Caco-2 (cell line): ENCODE measurements around the gene RUBCN. TPM values are rescaled to one million over a fixed set of nuclear protein-coding genes. Genes with fewer than 3 reads are reported as not detected.

Experiments
- BruUV-seq: library from RNA; stranded (reverse); fragments of 400-500 nt; replicated peaks from 2 replicates; lab custom pipeline; 2021; lab: Mats Ljungman, UMichigan
- CTCF ChIA-PET: fragments of 300-600 bp; sonication (Branson Sonifier 250); formaldehyde crosslinking; loops from one replicate; lab custom pipeline; 2022; ENCODE audit warnings: antibody characterized with exemption; lab: Charles Lee
- POLR2A ChIA-PET: fragments of 300-600 bp; sonication (Branson Sonifier 250); formaldehyde crosslinking; loops from one replicate; lab custom pipeline; 2022; ENCODE audit warnings: antibody characterized with exemption; lab: Charles Lee
- DNase-seq, 2 experiments: peaks; one replicate each; pipeline versions ENCODE4 v3.0.0 to v3.0.0-alpha.2; 2020 to 2022
- H3K27me3 ChIP-seq: replicated peaks from 2 replicates; pipeline ENCODE4 v1.6.0; 2011; ENCODE audit warnings: low read length; ENCODE audit not compliant: control insufficient read depth, insufficient read depth
- H3K36me3 ChIP-seq: 2 replicates; pipeline ENCODE4 v1.5.1; 2011; ENCODE audit warnings: low read length; ENCODE audit not compliant: control insufficient read depth, insufficient read depth
- H3K4me1 ChIP-seq: fragments of 250-450 bp; sonication (Bioruptor Pico); 2 replicates; pipeline ENCODE4 v1.5.1; 2020; ENCODE audit warnings: mild to moderate bottlenecking
- H3K4me3 ChIP-seq: 2 replicates; pipeline ENCODE4 v1.5.1; 2011; ENCODE audit warnings: low read depth, mild to moderate bottlenecking, control low read depth, low read length
- H3K9me3 ChIP-seq: fragments of 250-450 bp; sonication (Bioruptor Pico); 2 replicates; pipeline ENCODE4 v1.5.1; 2020; ENCODE audit warnings: mild to moderate bottlenecking, moderate library complexity
- H3K27ac Mint-ChIP-seq: one replicate; pipeline ENCODE4 v1.8.0; 2022; ENCODE audit warnings: mixed read lengths; ENCODE audit not compliant: unreplicated experiment
- H3K27me3 Mint-ChIP-seq: one replicate; pipeline ENCODE4 v1.8.0; 2022; ENCODE audit warnings: mixed read lengths; ENCODE audit not compliant: insufficient read depth, unreplicated experiment
- H3K36me3 Mint-ChIP-seq: one replicate; pipeline ENCODE4 v1.8.0; 2022; ENCODE audit warnings: mild to moderate bottlenecking, mixed read lengths; ENCODE audit not compliant: insufficient read depth, unreplicated experiment
- H3K4me1 Mint-ChIP-seq: one replicate; pipeline ENCODE4 v1.8.0; 2022; ENCODE audit warnings: low read depth, mixed read lengths; ENCODE audit not compliant: unreplicated experiment
- H3K4me3 Mint-ChIP-seq: one replicate; pipeline ENCODE4 v1.8.0; 2022; ENCODE audit warnings: mild to moderate bottlenecking, moderate library complexity, mixed read lengths; ENCODE audit not compliant: unreplicated experiment
- H3K9me3 Mint-ChIP-seq: one replicate; pipeline ENCODE4 v1.8.0; 2022; ENCODE audit warnings: mixed read lengths; ENCODE audit not compliant: unreplicated experiment
- CTCF ChIP-seq, 2 experiments: fragments of 200-600 bp in 1 of 2; IDR thresholded peaks; 1 replicate in 1 of 2; 2 replicates in 1 of 2; pipeline versions ENCODE4 v1.5.1 to v1.8.0; 2011 to 2022; ENCODE audit warnings: antibody characterized with exemption in 1 of 2, control low read depth in 1 of 2, inconsistent platforms in 1 of 2, low read depth in 1 of 2, low read length in 1 of 2, mild to moderate bottlenecking in 1 of 2, moderate library complexity in 1 of 2; ENCODE audit not compliant: insufficient read depth in 1 of 2, severe bottlenecking in 1 of 2, unreplicated experiment in 1 of 2
- intact Hi-C: fragments of 100-400 bp; cut with micrococcal nuclease; formaldehyde crosslinking; loops from one replicate; pipeline ENCODE4 v1.10.0; 2022; ENCODE audit not compliant: unreplicated experiment
- total RNA-seq: library from RNA; stranded (reverse); gene quantifications from 2 replicates; pipeline ENCODE4 v1.2.3, GENCODE V29; 2022

The RUBCN gene
- total RNA-seq, 1 experiment from 2014 or later: 10.6 TPM

GRCh38 chr3:197775317-197775716 lies 38.6 kb upstream of the RUBCN start:
- TF ChIP-seq CTCF (IDR thresholded peaks at IDR 0.05; ENCODE audit: insufficient read depth in 1 of 2, low read depth in 1 of 2, low read length in 1 of 2, severe bottlenecking in 1 of 2, unreplicated experiment in 1 of 2): no peak
- DNase-seq: no peak
- Mint-ChIP-seq H3K4me3 (no peak overlapping the region), H3K27me3 (no peaks in the 10 kb centered on the region), H3K9me3 (no peaks in the 10 kb centered on the region), H3K4me1 (no peaks in the 10 kb centered on the region), H3K27ac (no peak overlapping the region), H3K36me3 (peaks cover 58% of the 10 kb centered on the region)
- Histone ChIP-seq H3K9me3 (no peaks in the 10 kb centered on the region), H3K4me3 (no peak overlapping the region), H3K4me1 (no peaks in the 10 kb centered on the region), H3K27me3 (no peaks in the 10 kb centered on the region), H3K36me3 (peaks cover 6% of the 10 kb centered on the region)
- intact Hi-C loops: no loop called here
- POLR2A ChIA-PET: no interaction called here
- no TSS peak for BruUV-seq
- CTCF ChIA-PET: no interaction called here

GRCh38 chr3:197761784-197762183 lies 25.1 kb upstream of the RUBCN start:
- Mint-ChIP-seq H3K9me3 (no peaks in the 10 kb centered on the region), H3K27me3 (no peaks in the 10 kb centered on the region), H3K4me3 (no peak overlapping the region), H3K4me1 (no peaks in the 10 kb centered on the region), H3K36me3 (peaks cover 9% of the 10 kb centered on the region), H3K27ac (no peak overlapping the region)
- no peak for TF ChIP-seq CTCF (IDR thresholded peaks at IDR 0.05; ENCODE audit: insufficient read depth in 1 of 2, low read depth in 1 of 2, low read length in 1 of 2, severe bottlenecking in 1 of 2, unreplicated experiment in 1 of 2)
- peaks cover 4% of the 10 kb centered on the region; the same call in 1 of the 2 replicates for H3K4me1 ChIP-seq
- H3K36me3 ChIP-seq: no peaks in the 10 kb centered on the region; the same call in 1 of the 2 replicates
- intact Hi-C loops: no loop called here
- ChIA-PET POLR2A (no interaction called here), CTCF (no interaction called here)
- H3K27me3 ChIP-seq: no peaks in the 10 kb centered on the region
- no TSS peak for BruUV-seq
- H3K4me3 ChIP-seq: no peak overlapping the region
- no peaks in the 10 kb centered on the region for H3K9me3 ChIP-seq
- DNase-seq: no peak

GRCh38 chr3:197758512-197758911 lies 21.8 kb upstream of the RUBCN start:
- no peak for DNase-seq
- Mint-ChIP-seq H3K4me3 (no peak overlapping the region), H3K36me3 (no peaks in the 10 kb centered on the region), H3K27ac (no peak overlapping the region), H3K9me3 (no peaks in the 10 kb centered on the region), H3K27me3 (no peaks in the 10 kb centered on the region), H3K4me1 (peaks cover 6% of the 10 kb centered on the region)
- CTCF ChIA-PET: no interaction called here
- no peak for TF ChIP-seq CTCF (IDR thresholded peaks at IDR 0.05; ENCODE audit: insufficient read depth in 1 of 2, low read depth in 1 of 2, low read length in 1 of 2, severe bottlenecking in 1 of 2, unreplicated experiment in 1 of 2)
- POLR2A ChIA-PET: no interaction called here
- Histone ChIP-seq H3K4me1 (peaks cover 6% of the 10 kb centered on the region; the same call in 1 of the 2 replicates), H3K36me3 (no peaks in the 10 kb centered on the region; the same call in 1 of the 2 replicates), H3K9me3 (no peaks in the 10 kb centered on the region), H3K4me3 (no peak overlapping the region), H3K27me3 (no peaks in the 10 kb centered on the region)
- intact Hi-C loops: no loop called here
- no TSS peak for BruUV-seq
